Posterior cingulate gyrus (tissue), 11 donors: ENCODE data around the gene UGT1A5.
A peak's percentile ranks its signal among the peaks of the same experiment; 100 is the strongest.

Experiments
- DNase-seq, 10 donors: peaks; one replicate each; pipeline versions ENCODE4 v3.0.0 to v3.0.0-alpha.2; 2020 to 2021; ENCODE audit warnings: mixed read lengths in 3 of 10
- intact Hi-C: fragments of 100-400 bp; cut with DNase I; formaldehyde crosslinking; loops from one replicate; pipeline ENCODE4 v1.15.1; 2023

Gene UGT1A5

GRCh38 chr2:233802132-233802815 is 89.6 kb downstream of the UGT1A5 start:
- DNase-seq: peak in 1 of 10 donors; percentile 48
- intact Hi-C loops: no loop called here

- intact Hi-C loops: no loop called here
- DNase-seq: peak in 1 of 10 donors; percentile 16
Observed at GRCh38 chr2:233803292-233803911, 90.7 kb downstream of the UGT1A5 start.

GRCh38 chr2:233803994-233804393 is 91.3 kb downstream of the UGT1A5 start:
- intact Hi-C loops: no loop called here
- peak in 1 of 10 donors; percentile 46 for DNase-seq

DNA sequence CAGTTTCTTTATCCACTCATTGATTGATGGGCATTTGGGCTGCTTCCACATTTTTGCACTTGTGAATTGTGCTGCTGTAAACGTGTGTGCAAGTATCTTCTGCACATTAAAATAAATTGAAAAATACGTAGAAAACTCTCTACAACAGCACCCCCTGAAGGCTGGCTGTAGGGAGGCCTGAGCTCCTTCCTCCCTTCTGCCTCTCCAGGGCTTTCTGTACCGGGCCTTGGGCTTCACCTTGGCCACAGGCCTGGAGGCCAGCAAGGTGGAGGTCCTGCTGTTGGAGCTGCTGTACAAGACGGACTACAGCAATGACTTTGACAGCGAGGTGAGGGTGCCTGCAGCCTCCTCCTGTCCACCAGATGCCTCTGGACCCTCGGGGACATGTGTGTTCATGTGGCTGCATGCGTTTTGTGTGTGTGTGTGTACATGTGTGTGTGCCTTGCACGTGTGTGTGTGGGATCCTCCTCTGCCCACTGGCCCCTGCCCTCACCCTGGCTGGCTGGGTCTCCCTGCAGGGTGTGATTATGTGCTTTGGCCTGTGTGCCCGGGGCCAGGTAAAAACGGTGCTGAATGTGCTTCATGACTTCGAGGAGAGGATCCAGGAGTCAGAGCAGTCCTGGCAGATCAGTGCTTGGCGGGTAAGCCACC is 94.6 kb downstream of the UGT1A5 start:
- DNase-seq: peak in 2 of 10 donors; percentile 53 to 74
- intact Hi-C loops: no loop called here

GRCh38 chr2:233807966-233808935 is 95.5 kb downstream of the UGT1A5 start:
- intact Hi-C loops: no loop called here
- DNase-seq: peak in 1 of 10 donors; percentile 81

- intact Hi-C loops: no loop called here
- DNase-seq: peak in 2 of 10 donors; percentile 12 to 20
Observed at GRCh38 chr2:233810385-233810784, 97.7 kb downstream of the UGT1A5 start.

DNA sequence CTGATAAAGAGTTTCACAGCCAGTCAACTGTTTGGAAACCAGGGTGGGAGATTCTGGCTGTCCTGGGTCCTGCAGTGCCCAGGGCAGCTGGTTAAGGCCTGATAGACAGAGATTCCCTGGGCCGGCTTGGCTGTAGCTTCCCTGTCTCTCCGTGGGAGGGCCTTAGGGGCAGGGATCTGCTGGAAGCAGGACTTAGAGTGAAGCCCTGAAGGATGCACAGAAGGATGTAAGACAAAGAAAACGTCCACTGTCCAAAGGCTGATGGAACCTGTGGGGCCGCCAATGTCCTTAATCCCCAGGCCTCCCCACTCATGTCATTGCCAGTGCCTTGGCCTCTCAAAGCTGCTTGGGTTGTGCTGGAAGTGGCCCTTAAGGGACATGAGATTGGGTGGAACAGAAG is 98.4 kb downstream of the UGT1A5 start:
- intact Hi-C loops: no loop called here
- peak in 2 of 10 donors; percentile 32 to 57 for DNase-seq

- peak in 3 of 10 donors; percentile 1 to 73 (median 62) for DNase-seq
- intact Hi-C loops: no loop called here
Observed at GRCh38 chr2:233811732-233812131, 99.0 kb downstream of the UGT1A5 start.

- intact Hi-C loops: no loop called here
- peak in 2 of 10 donors; percentile 11 to 46 for DNase-seq
Observed at GRCh38 chr2:233813236-233814055, 100.7 kb downstream of the UGT1A5 start.

GRCh38 chr2:233814056-233814835 is 101.5 kb downstream of the UGT1A5 start:
- intact Hi-C loops: no loop called here
- DNase-seq: peak in 3 of 10 donors; percentile 8 to 56 (median 28)

GRCh38 chr2:233815861-233816260 is 103.2 kb downstream of the UGT1A5 start:
- intact Hi-C loops: no loop called here
- no peak for DNase-seq

DNA sequence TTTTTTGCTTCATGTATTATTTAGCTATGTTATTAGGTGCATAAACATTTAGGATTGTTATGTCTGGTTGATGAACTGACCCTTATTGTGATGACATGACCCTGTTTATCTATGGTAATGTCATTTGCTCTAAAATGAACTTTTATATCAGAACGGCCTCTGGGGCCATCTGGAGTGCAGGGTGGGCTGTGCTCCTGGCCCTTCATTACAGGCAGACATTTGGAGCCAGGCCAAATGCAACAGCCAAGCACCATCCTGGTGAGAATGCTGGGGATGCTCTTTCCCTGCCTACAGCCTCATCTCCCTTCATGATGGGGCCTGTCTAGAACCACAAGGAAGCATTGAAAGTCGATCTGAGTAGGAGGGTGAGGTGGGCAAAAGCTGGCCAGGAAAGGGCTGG is 103.6 kb downstream of the UGT1A5 start:
- DNase-seq: peak in 3 of 10 donors; percentile 2 to 25 (median 2)
- intact Hi-C loops: no loop called here

DNA sequence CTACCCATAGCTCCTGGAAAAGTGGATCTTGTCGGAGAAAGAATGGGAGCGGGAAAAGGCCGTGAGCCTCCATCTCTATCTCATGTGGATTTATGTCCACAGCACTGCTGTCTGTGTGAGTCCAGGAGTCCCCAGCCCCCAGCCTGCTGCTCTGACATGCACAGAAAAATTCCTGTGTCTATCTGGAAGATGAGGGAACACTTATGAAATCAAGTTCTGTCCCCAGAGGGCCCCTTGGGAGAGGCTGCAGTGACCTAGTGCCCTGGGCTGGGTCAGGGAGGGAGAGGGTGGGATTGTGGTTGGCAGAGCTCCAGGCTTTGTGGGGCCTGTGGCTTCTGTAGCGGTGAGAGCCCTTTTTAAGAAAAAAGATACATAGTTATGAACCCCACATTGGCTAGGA is 104.1 kb downstream of the UGT1A5 start:
- intact Hi-C loops: no loop called here
- DNase-seq: peak in 2 of 10 donors; percentile 16 to 51

GRCh38 chr2:233817361-233817911 is 104.7 kb downstream of the UGT1A5 start:
- DNase-seq: peak in 1 of 10 donors; percentile 72
- intact Hi-C loops: no loop called here

- intact Hi-C loops: no loop called here
- DNase-seq: peak in 2 of 10 donors; percentile 11 to 80
Observed at GRCh38 chr2:233817995-233818638, 105.4 kb downstream of the UGT1A5 start.

DNA sequence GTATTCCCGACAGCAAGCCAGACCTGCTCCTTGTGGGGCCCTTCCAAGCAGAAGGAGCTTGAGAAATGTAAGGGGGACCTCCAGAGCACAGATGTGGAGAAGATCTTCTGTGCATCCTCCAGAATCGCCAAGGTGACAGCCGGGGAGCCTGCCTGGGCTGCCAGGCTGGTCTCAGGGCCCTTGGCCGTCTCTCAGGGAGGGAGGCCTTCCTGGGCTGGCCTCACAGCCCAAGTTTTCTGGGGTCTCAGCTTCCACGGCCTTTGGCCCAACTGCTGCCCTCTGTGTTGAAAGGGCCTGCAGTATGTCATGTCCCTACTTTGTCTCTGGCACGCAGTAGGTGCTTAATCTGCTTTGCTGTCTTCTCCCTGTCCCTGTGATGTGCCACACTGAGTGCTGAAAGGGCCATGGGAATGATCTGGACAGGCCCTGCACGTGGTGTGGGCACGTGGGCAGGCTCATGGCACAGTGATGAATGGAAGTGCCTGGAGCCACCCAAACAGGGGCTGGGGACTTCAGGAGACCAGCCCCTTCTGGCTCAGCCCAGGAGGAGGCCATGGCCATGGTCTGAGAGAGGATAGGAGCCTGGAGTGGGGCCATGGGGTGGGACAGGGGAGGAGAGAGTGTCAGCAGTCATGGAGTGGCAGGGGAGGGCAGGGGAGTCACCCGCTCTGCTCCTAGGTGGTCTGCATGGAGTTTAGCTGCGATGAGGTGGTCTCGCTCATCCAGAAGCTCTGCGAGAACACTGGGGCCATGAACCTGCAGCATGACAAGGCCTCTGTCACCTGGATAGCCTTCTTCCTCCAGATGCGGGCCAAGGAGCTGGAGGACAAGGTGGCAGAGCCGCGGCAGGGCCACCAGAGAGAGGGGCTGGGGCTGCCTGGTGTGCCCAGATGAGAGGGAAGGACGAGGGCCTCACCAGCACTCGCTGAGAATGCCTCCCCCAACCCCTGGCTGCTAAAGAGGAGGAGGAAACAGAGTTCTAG is 106.2 kb downstream of the UGT1A5 start:
- intact Hi-C loops: no loop called here

More for the DNA sequence above, 106.2 kb downstream of the UGT1A5 start:
- DNase-seq: peak in 2 of 10 donors; percentile 1 to 31
